B cell (primary cell): ENCODE measurements around the gene GMEB2. TPM values are rescaled to one million over a fixed set of nuclear protein-coding genes. Genes with fewer than 3 reads are reported as not detected.

ENCODE experiments used
- ATAC-seq: fragments of 200-7000 bp; cut with Tn5 transposase; one replicate; pipeline ENCODE4 v1.10.0; 2021; ENCODE audit warnings: low read depth, mild to moderate bottlenecking, moderate number of reproducible peaks, moderate library complexity
- CTCF ChIA-PET: fragments of 350-600 bp; sonication (Branson Sonifier 250); formaldehyde crosslinking; loops from one replicate; lab custom pipeline; 2021; ENCODE audit warnings: antibody characterized with exemption, inconsistent platforms; lab: Charles Lee
- POLR2A ChIA-PET: fragments of 350-600 bp; sonication (Branson Sonifier 250); formaldehyde crosslinking; loops from one replicate; lab custom pipeline; 2021; ENCODE audit warnings: antibody characterized with exemption; lab: Charles Lee
- DNase-seq: peaks from one replicate; pipeline ENCODE4 v3.0.0; 2013
- H2AFZ ChIP-seq: 2 replicates; pipeline ENCODE4 v1.6.1; 2012; ENCODE audit warnings: mild to moderate bottlenecking, low read depth, low read length; ENCODE audit not compliant: insufficient read depth, poor library complexity, severe bottlenecking
- H3K27ac ChIP-seq, 2 donors: 1 replicate in 1 of 2; 2 replicates in 1 of 2; pipeline ENCODE4 v1.5.1; 2012 to 2013; ENCODE audit warnings: low read length in 2 of 2, mild to moderate bottlenecking in 2 of 2, moderate library complexity in 1 of 2
- H3K27me3 ChIP-seq, 4 experiments: fragments of 200-600 bp in 1 of 4; sonication (generic) in 1 of 4; replicated peaks in 1 of 4; 1 replicate in 2 of 4; 2 replicates in 2 of 4; pipeline versions ENCODE4 v1.6.1 to v1.7.0; 2013 to 2016; ENCODE audit warnings: low read length in 3 of 4, mild to moderate bottlenecking in 2 of 4, mixed read lengths in 1 of 4, moderate library complexity in 1 of 4; ENCODE audit not compliant: insufficient read depth in 4 of 4, control insufficient read depth in 3 of 4; ENCODE audit errors: control extremely low read depth in 1 of 4
- H3K36me3 ChIP-seq, 2 experiments: replicated peaks in 1 of 2; 1 replicate in 1 of 2; 2 replicates in 1 of 2; pipeline versions ENCODE4 v1.6.1 to v1.7.1; 2013; ENCODE audit warnings: low read length in 1 of 2; ENCODE audit not compliant: insufficient read depth in 2 of 2, control insufficient read depth in 1 of 2; ENCODE audit errors: control extremely low read depth in 1 of 2, extremely low read depth in 1 of 2
- H3K4me1 ChIP-seq, 2 donors: fragments of 200-600 bp in 1 of 2; sonication (generic) in 1 of 2; 1 replicate in 1 of 2; 2 replicates in 1 of 2; pipeline versions ENCODE4 v1.5.1 to v1.6.1; 2013 to 2017; ENCODE audit warnings: low read length in 2 of 2; ENCODE audit not compliant: control insufficient read depth in 2 of 2, insufficient read depth in 2 of 2
- H3K4me2 ChIP-seq: replicated peaks from 2 replicates; pipeline ENCODE3; 2012; ENCODE audit warnings: mild to moderate bottlenecking, low read depth, low read length; ENCODE audit not compliant: poor library complexity, severe bottlenecking
- H3K4me3 ChIP-seq, 5 experiments: fragments of 200-600 bp in 1 of 5; sonication (generic) in 1 of 5; 1 replicate in 3 of 5; 2 replicates in 2 of 5; pipeline versions ENCODE4 v1.5.1 to v1.7.0; 2011 to 2016; ENCODE audit warnings: low read length in 4 of 5, mild to moderate bottlenecking in 4 of 5, low read depth in 2 of 5, control low read depth in 1 of 5, moderate library complexity in 1 of 5; ENCODE audit not compliant: insufficient read depth in 1 of 5; ENCODE audit errors: control extremely low read depth in 1 of 5, extremely low read depth in 1 of 5
- H3K79me2 ChIP-seq: fragments of 200-600 bp; sonication (generic); one replicate; pipeline ENCODE4 v1.6.0; 2016; ENCODE audit warnings: low read length; ENCODE audit not compliant: control insufficient read depth, insufficient read depth
- H3K9ac ChIP-seq: fragments of 200-600 bp; sonication (generic); 2 replicates; pipeline ENCODE4 v1.6.1; 2017; ENCODE audit warnings: mild to moderate bottlenecking, low read length, moderate library complexity
- H3K9me3 ChIP-seq, 3 donors: one replicate each; pipeline versions ENCODE4 v1.6.1 to v1.7.1; 2013; ENCODE audit warnings: low read length in 2 of 3; ENCODE audit not compliant: control insufficient read depth in 2 of 3, insufficient read depth in 1 of 3; ENCODE audit errors: control extremely low read depth in 1 of 3
- H4K20me1 ChIP-seq: 2 replicates; pipeline ENCODE4 v1.6.0; 2012; ENCODE audit warnings: mild to moderate bottlenecking, low read length; ENCODE audit not compliant: insufficient read depth, control insufficient read depth, poor library complexity, severe bottlenecking
- H3K27ac Mint-ChIP-seq: one replicate; pipeline ENCODE4 v1.8.0; 2021; ENCODE audit warnings: mixed read lengths
- H3K27me3 Mint-ChIP-seq: one replicate; pipeline ENCODE4 v1.8.0; 2021; ENCODE audit warnings: mixed read lengths
- H3K4me1 Mint-ChIP-seq: one replicate; pipeline ENCODE4 v1.8.0; 2021; ENCODE audit warnings: mixed read lengths
- H3K4me3 Mint-ChIP-seq: one replicate; pipeline ENCODE4 v1.8.0; 2021; ENCODE audit warnings: mixed read lengths
- H3K9me3 Mint-ChIP-seq: one replicate; pipeline ENCODE4 v1.8.0; 2022; ENCODE audit warnings: mixed read lengths; ENCODE audit not compliant: insufficient read depth
- CTCF ChIP-seq: fragments of 200-600 bp; IDR thresholded peaks from one replicate; pipeline ENCODE4 v1.8.0; 2022; ENCODE audit warnings: antibody characterized with exemption, mild to moderate bottlenecking
- EZH2 ChIP-seq: IDR thresholded peaks from 2 replicates; pipeline ENCODE4 v1.6.1; 2012; ENCODE audit warnings: borderline replicate concordance, low read depth, mild to moderate bottlenecking, moderate library complexity, low read length; ENCODE audit not compliant: insufficient read depth, poor library complexity, severe bottlenecking
- WGBS: methylation state at CpG from one replicate; pipeline ENCODE4 v1.1.5; 2013; ENCODE audit warnings: missing lambda C conversion rate; ENCODE audit not compliant: insufficient coverage; 5-methylcytosine and 5-hydroxymethylcytosine counted together
- intact Hi-C: fragments of 100-400 bp; cut with micrococcal nuclease; formaldehyde crosslinking; loops from one replicate; pipeline ENCODE4 v1.10.0; 2022
- polyA plus RNA-seq: library from polyadenylated mRNA; depleted of rRNA; stranded (reverse); fragments of >200 nt; gene quantifications from 2 replicates; pipeline ENCODE4 v1.2.3, GENCODE V29; 2012
- total RNA-seq, 2 donors: library from RNA; stranded (reverse); fragments of 120-200 nt in 1 of 2; gene quantifications; 1 replicate in 1 of 2; 2 replicates in 1 of 2; pipeline versions ENCODE4 v1.2.3 to v1.2.4, GENCODE V29; 2013 to 2022

Gene GMEB2
- total and polyA plus RNA-seq, 2 donors (not counting 1 experiment from before 2014, with no cell fraction given): 17.7 to 24.5 TPM

GRCh38 chr20:63565021-63565698, 61.7 kb downstream of the GMEB2 start:
- Histone ChIP-seq H3K36me3 (peaks cover 0 to 54% of the 10 kb centered on the region in 2 experiments), H3K79me2 (peaks cover 7% of the 10 kb centered on the region), H3K9me3 (peaks cover 0 to 9% (median 0%) of the 10 kb centered on the region in 3 donors), H3K4me1 (peaks cover 34 to 43% of the 10 kb centered on the region in 2 donors), H3K9ac (no peak overlapping the region), H3K27me3 (no peaks in the 10 kb centered on the region), H3K27ac (no peak overlapping the region), H4K20me1 (peaks cover 94% of the 10 kb centered on the region), H3K4me3 (no peak overlapping the region), H3K4me2 (no peak overlapping the region), H2AFZ (no peak overlapping the region)
- Mint-ChIP-seq H3K9me3 (no peaks in the 10 kb centered on the region), H3K4me3 (no peak overlapping the region), H3K27me3 (no peaks in the 10 kb centered on the region), H3K27ac (no peak overlapping the region), H3K4me1 (peaks cover 31% of the 10 kb centered on the region)
- ChIA-PET CTCF (interaction anchor here (3.7 kb wide), 1 partner anchor 27 kb away, joined by 17 read pairs; the partner anchor contains the start of gene PTK6), POLR2A (interaction anchor here (0.6 to 1.6 kb wide), 2 partner anchors 10 to 23 kb away, joined by 3 to 5 read pairs; no protein-coding TSS in a partner anchor)
- DNase-seq (no peak), ATAC-seq (no peak)
- 98% methylated on average over 58 of the region's 61 CpGs for WGBS
- intact Hi-C loops: no loop called here
- TF ChIP-seq CTCF (no peak), EZH2 (no peak)
